ENCODE results near the gene CALD1. TPM values are rescaled to one million over a fixed set of nuclear protein-coding genes. Genes with fewer than 3 reads are reported as not detected.

Gene CALD1
- total RNA-seq, 1 experiment from 2014 or later, result 107 TPM

- H2AFZ ChIP-seq (ENCODE audit: low read length), result no peak overlapping the region
- no peak overlapping the region; a peak in 1 of 7 replicates for H3K27ac Mint-ChIP-seq
These were observed 214.5 kb downstream of the CALD1 start for GRCh38 chr7:134993877-134994456.

More at GRCh38 chr7:134993877-134994456, 214.5 kb downstream of the CALD1 start:
- Histone ChIP-seq H3K79me1 (ENCODE audit: insufficient read depth, low read depth, low read length, poor library complexity, severe bottlenecking) (no peaks in the 10 kb centered on the region), H2AK5ac (ENCODE audit: insufficient read length, low read length) (no peak overlapping the region), H2BK20ac (ENCODE audit: low read depth, low read length, poor library complexity, severe bottlenecking) (no peak overlapping the region), H2BK5ac (ENCODE audit: insufficient read length, low read length) (no peak overlapping the region), H4K20me1 (ENCODE audit: control insufficient read depth, insufficient read depth, insufficient read length) (no peaks in the 10 kb centered on the region), H3K18ac (ENCODE audit: insufficient read length, low read depth, low read length) (no peak overlapping the region), H3K9me3 (ENCODE audit: control insufficient read depth, low read depth, low read length) (no peaks in the 10 kb centered on the region), H3K27me3 (ENCODE audit: insufficient read depth, low read length) (no peaks in the 10 kb centered on the region), H3K56ac (ENCODE audit: insufficient read length, low read depth, low read length) (no peak overlapping the region), H2BK12ac (ENCODE audit: insufficient read length, low read depth, low read length) (no peak overlapping the region), H2BK120ac (ENCODE audit: low read depth, low read length, poor library complexity, severe bottlenecking) (no peak overlapping the region), H3T11ph (ENCODE audit: low read length) (no peak overlapping the region), H3K4ac (ENCODE audit: low read depth, low read length) (no peak overlapping the region), H2BK15ac (ENCODE audit: low read depth, low read length) (no peak overlapping the region), H3K27ac (ENCODE audit: insufficient read length, low read depth, low read length) (no peak overlapping the region), H3K23me2 (ENCODE audit: insufficient read length, low read depth, low read length, poor library complexity, severe bottlenecking) (no peaks in the 10 kb centered on the region), H3K4me2 (ENCODE audit: insufficient read depth, insufficient read length, low read length) (no peak overlapping the region), H3K4me1 (ENCODE audit: insufficient read depth, low read length) (no peaks in the 10 kb centered on the region; the same call in 1 of the 2 replicates), H4K5ac (ENCODE audit: insufficient read length, low read depth, low read length) (no peak overlapping the region), H3K79me2 (ENCODE audit: insufficient read depth, low read length) (no peaks in the 10 kb centered on the region), H4K91ac (ENCODE audit: insufficient read length, low read depth, low read length) (no peak overlapping the region), H3K23ac (ENCODE audit: insufficient read length, low read depth, low read length) (no peak overlapping the region), H3K14ac (ENCODE audit: insufficient read depth, low read length) (no peak overlapping the region), H3K9ac (ENCODE audit: extremely low read depth, insufficient read length, low read length) (no peak overlapping the region), H4K8ac (replicated peaks; ENCODE audit: insufficient read length, low read depth, low read length) (no peak overlapping the region)
- Mint-ChIP-seq H3K27me3 (ENCODE audit: low read depth) (no peaks in the 10 kb centered on the region), H3K9me3 (no peaks in the 10 kb centered on the region), H3K36me3 (ENCODE audit: insufficient read depth in 1 of 3, low read depth in 3 of 3) (peaks cover 2 to 27% (median 2%) of the 10 kb centered on the region in 3 experiments; a peak in 5 of 7 replicates), H3K4me1 (peaks cover 3 to 4% of the 10 kb centered on the region in 2 experiments; a peak in 2 of 4 replicates), H3K4me3 (no peak overlapping the region)
- no CpG with 5 or more reads among the region's 2 CpGs for WGBS (ENCODE audit: extremely low coverage, insufficient read length, low lambda C conversion rate)
- no peak for DNase-seq
- no peak for TF ChIP-seq CTCF (conservative IDR thresholded peaks at IDR 0.05)

Data from H9 (cell line).